Activated CD8-positive, alpha-beta memory T cell treated with anti-CD3 and anti-CD28 coated beads for 24 hours (primary cell): Measurements from ENCODE around the gene LRRC36.

Source experiments
- DNase-seq: peaks from one replicate; pipeline ENCODE4 v3.0.0-alpha.2; 2020

Gene LRRC36

GRCh38 chr16:67326472-67327309 lies at the start of gene LRRC36, which contains the start of gene KCTD19:
LRRC36 (plus strand) TSS chr16:67326815; CDS start chr16:67326863, 48 bp downstream.
KCTD19 (minus strand) TSS chr16:67326741; CDS start chr16:67326707, 34 bp downstream.
- DNase-seq, result peak; percentile 90

- no peak for DNase-seq
Measured at GRCh38 chr16:67277294-67277998, 49.2 kb upstream of the LRRC36 start.

- DNase-seq, result no peak
Measured at GRCh38 chr16:67277999-67278772, 48.4 kb upstream of the LRRC36 start.

DNA sequence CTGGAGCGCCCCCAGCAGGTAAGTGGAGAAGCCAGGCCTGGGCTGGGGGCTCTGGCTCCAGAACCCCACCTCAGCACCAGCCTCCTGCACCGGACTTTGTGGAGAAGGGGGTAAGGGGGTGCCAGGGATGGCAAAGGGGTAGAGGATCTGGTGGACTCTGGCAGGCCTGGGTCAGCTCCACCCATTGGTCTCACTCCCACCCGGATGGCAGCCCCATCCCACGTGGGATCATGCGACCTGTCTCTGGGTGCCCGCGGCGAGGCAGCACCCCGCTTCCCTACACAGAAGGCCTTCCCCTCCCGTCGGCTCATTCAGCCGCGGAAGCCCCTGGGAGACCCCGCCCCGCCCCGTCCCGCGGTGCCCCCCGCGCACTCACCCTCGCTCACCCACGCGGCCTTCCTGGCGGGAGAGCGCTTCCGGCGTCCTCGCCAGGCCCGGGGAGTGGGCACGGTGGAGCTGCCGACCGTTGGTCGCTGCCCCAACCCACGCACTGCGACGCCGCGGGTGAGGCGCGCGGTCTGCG lies 47.8 kb upstream of the LRRC36 start:
- DNase-seq, result peak; percentile 92

- DNase-seq, result no peak
Measured at GRCh38 chr16:67279296-67280089, 47.1 kb upstream of the LRRC36 start, which contains the start of gene PLEKHG4. PLEKHG4 (plus strand) TSS chr16:67279532; CDS start chr16:67280045, 513 bp downstream.

DNA sequence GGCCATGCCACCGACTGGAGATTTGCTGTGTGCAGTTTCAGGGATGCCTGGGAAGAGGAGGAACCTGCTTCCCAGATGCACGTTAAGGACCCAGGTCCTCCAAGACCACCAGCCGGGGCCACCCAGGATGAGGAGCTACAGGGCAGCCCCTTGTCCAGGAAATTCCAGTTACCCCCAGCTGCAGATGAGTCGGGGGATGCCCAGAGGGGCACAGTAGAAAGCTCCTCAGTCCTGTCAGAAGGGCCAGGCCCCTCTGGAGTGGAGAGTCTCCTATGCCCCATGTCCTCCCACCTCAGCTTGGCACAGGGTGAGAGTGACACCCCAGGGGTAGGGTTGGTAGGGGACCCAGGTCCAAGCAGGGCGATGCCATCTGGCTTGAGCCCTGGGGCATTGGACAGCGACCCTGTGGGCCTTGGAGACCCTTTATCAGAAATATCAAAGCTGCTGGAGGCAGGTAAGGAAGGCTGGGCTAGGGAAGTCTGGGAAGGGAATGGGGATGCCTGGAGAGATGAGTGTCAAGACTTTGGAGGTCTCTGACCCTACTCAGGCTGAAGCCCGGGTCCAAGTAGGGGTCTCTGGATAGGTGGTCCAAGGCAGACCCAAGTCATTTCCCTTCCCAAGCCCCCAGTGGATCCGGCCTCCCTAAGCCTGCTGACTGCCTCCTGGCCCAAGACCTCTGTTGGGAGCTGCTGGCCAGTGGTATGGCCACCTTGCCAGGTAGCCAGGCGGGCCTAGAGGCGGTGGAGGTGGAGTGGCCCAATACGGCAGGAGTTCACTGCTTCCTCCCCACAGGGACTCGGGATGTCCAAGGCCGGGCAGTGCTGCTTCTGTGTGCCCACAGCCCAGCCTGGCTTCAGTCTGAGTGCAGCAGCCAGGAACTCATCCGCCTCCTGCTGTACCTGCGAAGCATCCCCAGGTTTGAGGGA lies 46.3 kb upstream of the LRRC36 start:
- DNase-seq, result no peak

GRCh38 chr16:67281536-67282446 lies 44.8 kb upstream of the LRRC36 start:
- DNase-seq, result no peak

GRCh38 chr16:67282447-67282805 lies 44.2 kb upstream of the LRRC36 start:
- DNase-seq, result no peak

DNA sequence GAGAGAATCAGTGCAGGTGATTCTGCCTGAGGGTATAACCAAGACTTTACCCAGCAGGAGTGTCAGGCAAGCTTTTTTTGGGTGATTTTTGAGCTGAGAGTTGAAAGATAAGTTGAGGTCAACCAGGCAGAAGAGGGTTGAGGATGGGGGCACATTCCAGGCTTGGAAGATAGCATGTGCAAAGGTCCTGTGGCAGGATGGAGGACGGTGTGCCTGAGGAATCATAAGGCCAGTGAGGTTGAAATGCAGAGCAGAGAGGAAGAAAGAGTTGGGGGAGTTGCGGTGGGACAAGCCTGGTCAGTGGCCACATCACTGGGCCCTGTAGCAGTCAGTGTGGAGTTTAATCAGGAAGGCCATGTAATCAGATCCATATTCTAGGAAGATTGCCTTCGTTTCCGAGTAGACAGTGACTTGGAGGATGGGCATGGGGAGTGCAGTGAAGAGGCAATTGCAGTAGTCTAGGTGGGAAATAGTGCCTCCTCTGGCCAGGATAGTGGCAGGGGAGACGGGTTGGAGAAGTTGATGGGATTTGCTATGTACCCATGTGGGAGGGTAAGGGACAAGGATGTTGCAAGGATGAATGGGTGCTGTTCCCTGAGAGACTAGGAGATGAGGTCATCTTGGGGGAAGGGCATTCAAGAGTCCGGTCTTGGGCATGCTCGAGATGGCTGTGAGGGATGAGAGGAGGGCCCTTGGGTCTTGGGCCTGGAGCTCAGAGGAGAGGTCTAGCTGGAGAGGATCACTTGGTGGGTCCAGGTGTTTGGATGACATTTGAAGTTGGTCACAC lies 43.4 kb upstream of the LRRC36 start:
- no peak for DNase-seq

- no peak for DNase-seq
Measured at GRCh38 chr16:67283826-67284555, 42.6 kb upstream of the LRRC36 start.

DNA sequence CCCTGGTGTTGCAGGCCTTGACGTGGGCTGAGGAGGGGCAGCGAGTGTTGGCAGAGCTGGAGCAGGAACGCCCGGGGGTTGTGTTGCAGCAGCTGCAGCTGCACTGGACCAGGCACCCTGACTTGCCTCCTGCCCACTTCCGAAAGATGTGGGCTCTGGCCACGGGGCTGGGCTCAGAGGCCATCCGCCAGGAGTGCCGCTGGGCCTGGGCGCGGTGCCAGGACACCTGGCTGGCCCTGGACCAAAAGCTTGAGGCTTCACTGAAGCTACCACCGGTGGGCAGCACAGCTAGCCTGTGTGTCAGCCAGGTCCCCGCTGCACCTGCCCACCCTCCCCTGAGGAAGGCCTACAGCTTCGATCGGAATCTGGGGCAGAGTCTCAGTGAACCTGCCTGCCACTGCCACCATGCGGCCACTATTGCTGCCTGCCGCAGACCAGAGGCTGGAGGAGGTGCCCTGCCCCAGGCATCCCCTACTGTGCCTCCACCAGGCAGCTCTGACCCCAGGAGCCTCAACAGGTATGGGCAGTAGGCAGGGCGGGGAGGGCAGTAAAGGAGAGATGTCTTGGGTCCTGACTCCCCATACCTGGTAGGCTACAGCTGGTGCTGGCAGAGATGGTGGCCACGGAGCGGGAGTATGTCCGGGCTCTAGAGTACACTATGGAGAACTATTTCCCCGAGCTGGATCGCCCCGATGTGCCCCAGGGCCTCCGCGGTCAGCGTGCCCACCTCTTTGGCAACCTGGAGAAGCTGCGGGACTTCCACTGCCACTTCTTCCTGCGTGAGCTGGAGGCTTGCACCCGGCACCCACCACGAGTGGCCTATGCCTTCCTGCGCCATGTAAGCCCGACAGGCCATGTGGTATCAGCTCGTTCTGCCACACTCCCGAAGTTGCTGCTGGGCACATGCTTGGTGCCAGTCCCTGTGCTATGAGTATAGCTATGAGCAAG lies 41.6 kb upstream of the LRRC36 start:
- no peak for DNase-seq

DNA sequence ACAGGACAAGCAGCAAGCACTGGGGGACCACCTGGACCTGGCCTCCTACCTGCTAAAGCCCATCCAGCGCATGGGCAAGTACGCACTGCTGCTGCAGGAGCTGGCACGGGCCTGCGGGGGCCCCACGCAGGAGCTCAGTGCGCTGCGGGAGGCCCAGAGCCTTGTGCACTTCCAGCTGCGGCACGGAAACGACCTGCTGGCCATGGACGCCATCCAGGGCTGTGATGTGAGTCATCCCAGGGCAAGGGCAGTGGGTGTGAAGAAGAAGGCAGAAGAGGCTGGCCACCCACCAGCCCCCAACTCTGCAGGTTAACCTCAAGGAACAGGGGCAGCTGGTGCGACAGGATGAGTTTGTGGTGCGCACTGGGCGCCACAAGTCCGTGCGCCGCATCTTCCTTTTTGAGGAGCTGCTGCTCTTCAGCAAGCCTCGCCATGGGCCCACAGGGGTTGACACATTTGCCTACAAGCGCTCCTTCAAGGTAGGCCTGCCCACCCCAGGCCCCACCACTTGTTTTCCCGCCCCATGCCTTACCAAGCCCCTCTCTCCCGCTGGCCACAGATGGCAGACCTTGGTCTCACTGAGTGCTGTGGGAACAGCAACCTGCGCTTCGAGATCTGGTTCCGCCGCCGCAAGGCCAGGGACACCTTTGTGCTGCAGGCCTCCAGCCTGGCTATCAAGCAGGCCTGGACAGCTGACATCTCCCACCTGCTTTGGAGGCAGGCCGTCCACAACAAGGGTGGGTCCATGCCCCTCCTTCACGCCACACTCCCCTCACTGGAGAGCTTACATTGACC lies 40.0 kb upstream of the LRRC36 start:
- DNase-seq, result no peak

DNA sequence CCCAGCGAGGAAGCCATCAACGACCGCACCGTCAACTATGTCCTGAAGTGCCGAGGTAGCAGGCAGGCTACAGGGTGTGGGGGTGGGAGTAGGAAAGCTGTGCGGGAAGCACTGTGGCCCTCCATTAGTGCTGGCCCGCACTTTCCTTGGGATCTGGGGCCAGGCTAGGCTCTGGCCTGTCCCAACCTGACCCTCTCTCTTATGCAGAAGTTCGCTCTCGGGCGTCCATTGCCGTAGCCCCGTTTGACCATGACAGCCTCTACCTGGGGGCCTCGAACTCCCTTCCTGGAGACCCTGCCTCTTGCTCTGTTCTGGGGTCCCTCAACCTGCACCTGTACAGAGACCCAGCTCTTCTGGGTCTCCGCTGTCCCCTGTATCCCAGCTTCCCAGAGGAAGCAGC lies 38.7 kb upstream of the LRRC36 start:
- DNase-seq, result no peak

GRCh38 chr16:67291461-67291860 lies 35.2 kb upstream of the LRRC36 start:
- DNase-seq, result no peak

- DNase-seq, result no peak
Measured at GRCh38 chr16:67294171-67294757, 32.4 kb upstream of the LRRC36 start.

DNA sequence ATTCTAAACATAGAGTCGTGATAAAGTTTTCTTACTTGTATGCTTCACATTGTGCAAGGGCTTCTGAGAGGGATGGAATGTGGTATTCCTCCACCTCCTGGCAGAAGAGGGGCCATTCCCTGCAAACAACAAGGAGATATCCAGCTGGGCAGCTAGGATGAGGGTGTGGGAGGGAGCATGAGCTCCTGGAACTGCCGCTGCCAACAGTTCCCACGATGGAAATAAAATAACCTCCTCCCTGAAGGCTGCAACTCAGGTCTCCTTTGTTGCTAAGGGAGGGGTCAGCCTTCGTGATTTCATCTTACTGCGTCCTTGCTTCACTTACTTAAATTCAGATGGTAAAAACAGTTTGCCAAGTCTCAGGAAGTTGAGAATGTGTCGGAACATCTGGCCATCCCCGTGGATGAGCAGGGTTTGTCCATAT lies 31.7 kb upstream of the LRRC36 start:
- no peak for DNase-seq
